Subcutaneous abdominal adipose tissue (tissue), 5 donors: ENCODE results near the gene ZNF324.

Experiments
- H3K27ac ChIP-seq: one replicate; pipeline ENCODE4 v1.7.0; 2013; ENCODE audit warnings: low read depth, mild to moderate bottlenecking, inconsistent platforms, low read length, moderate library complexity
- H3K27me3 ChIP-seq, 5 donors: one replicate each; pipeline ENCODE4 v1.7.0; 2013; ENCODE audit warnings: low read length in 5 of 5, inconsistent platforms in 1 of 5; ENCODE audit not compliant: control insufficient read depth in 5 of 5, insufficient read depth in 4 of 5
- H3K36me3 ChIP-seq, 5 donors: one replicate each; pipeline ENCODE4 v1.7.0; 2013; ENCODE audit warnings: low read length in 5 of 5; ENCODE audit not compliant: control insufficient read depth in 5 of 5, insufficient read depth in 5 of 5
- H3K4me1 ChIP-seq, 5 donors: one replicate each; pipeline ENCODE4 v1.7.0; 2013; ENCODE audit warnings: low read length in 5 of 5, mild to moderate bottlenecking in 3 of 5, moderate library complexity in 1 of 5; ENCODE audit not compliant: control insufficient read depth in 5 of 5, insufficient read depth in 5 of 5
- H3K4me3 ChIP-seq, 5 donors: one replicate each; pipeline ENCODE4 v1.7.0; 2013; ENCODE audit warnings: low read length in 5 of 5, low read depth in 1 of 5
- H3K9ac ChIP-seq, 5 donors: one replicate each; pipeline ENCODE4 v1.7.0; 2013; ENCODE audit warnings: low read length in 5 of 5, mild to moderate bottlenecking in 4 of 5, moderate library complexity in 3 of 5
- H3K9me3 ChIP-seq, 5 donors: one replicate each; pipeline ENCODE4 v1.7.0; 2013; ENCODE audit warnings: low read length in 5 of 5; ENCODE audit not compliant: control insufficient read depth in 5 of 5
- donor health status: healthy.
- donor health status: healthy.
- donor health status: healthy.
- donor health status: healthy.
- donor health status: healthy.

The ZNF324 gene

DNA sequence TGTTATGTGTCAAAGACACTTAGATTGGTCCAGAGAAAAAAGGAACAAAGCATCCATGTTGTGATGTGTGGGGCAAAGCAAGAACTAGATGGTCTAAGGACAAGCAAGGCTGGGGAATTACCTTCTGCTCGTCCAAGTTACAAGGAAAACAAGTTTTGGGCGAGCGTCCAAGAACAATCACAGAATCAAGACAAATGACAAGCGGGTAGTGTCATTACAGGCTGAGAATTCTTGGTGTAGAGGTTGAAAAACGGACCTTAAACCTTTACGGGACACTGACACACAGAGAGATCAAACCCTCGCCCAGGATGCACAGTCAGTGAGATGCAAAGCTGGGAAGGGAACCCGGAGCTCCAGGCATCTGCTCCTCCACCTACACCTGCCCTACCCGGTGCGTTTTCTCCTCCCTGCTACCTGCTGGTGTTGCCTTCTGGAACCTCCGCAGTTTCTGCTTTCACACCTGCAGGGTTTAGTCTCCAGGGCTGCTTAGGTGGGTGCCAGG lies 16.0 kb upstream of the ZNF324 start:
- H3K27ac ChIP-seq: no peak overlapping the region
- peaks cover 3 to 16% (median 12%) of the 10 kb centered on the region in 5 donors for H3K4me1 ChIP-seq
- H3K9ac ChIP-seq: peak overlapping the region in 3 of 5 donors; percentile 48 to 86 (median 59)

GRCh38 chr19:58451358-58452101 lies 15.3 kb upstream of the ZNF324 start, which contains the start of gene ZNF324B:
Gene ZNF324B (plus strand): TSS chr19:58451622. CDS start chr19:58453702, 2,080 bp downstream.
- Histone ChIP-seq H3K36me3 (peaks cover 0 to 25% (median 24%) of the 10 kb centered on the region in 5 donors), H3K9ac (peak within 1 kb of the TSS in 4 of 5 donors; percentile 73 to 86 (median 85)), H3K4me1 (peaks cover 3 to 16% (median 12%) of the 10 kb centered on the region in 5 donors), H3K4me3 (peak within 1 kb of the TSS; percentile 63 to 88 (median 87)), H3K9me3 (peaks cover 0 to 3% (median 0%) of the 10 kb centered on the region in 5 donors), H3K27me3 (peaks cover 0 to 2% (median 0%) of the 10 kb centered on the region in 5 donors), H3K27ac (peak within 1 kb of the TSS; percentile 41)

More for the DNA sequence above, 16.0 kb upstream of the ZNF324 start:
- Histone ChIP-seq H3K27me3 (peaks cover 0 to 4% (median 0%) of the 10 kb centered on the region in 5 donors), H3K36me3 (peaks cover 0 to 19% (median 17%) of the 10 kb centered on the region in 5 donors), H3K4me3 (peak overlapping the region; percentile 63 to 88 (median 87)), H3K9me3 (peaks cover 0 to 3% (median 0%) of the 10 kb centered on the region in 5 donors)

GRCh38 chr19:58453743-58454142 lies 13.1 kb upstream of the ZNF324 start:
- no peaks in the 10 kb centered on the region for H3K27me3 ChIP-seq
- H3K36me3 ChIP-seq: peaks cover 0 to 32% (median 31%) of the 10 kb centered on the region in 5 donors
- H3K27ac ChIP-seq: no peak overlapping the region
- H3K9ac ChIP-seq: no peak overlapping the region
- H3K9me3 ChIP-seq: peaks cover 0 to 3% (median 0%) of the 10 kb centered on the region in 5 donors
- H3K4me1 ChIP-seq: peaks cover 3 to 16% (median 12%) of the 10 kb centered on the region in 5 donors
- H3K4me3 ChIP-seq: no peak overlapping the region

GRCh38 chr19:58455306-58455705 lies 11.6 kb upstream of the ZNF324 start:
- Histone ChIP-seq H3K27ac (no peak overlapping the region), H3K36me3 (peaks cover 0 to 34% (median 32%) of the 10 kb centered on the region in 5 donors), H3K9ac (no peak overlapping the region), H3K9me3 (no peaks in the 10 kb centered on the region), H3K27me3 (no peaks in the 10 kb centered on the region), H3K4me1 (peaks cover 3 to 16% (median 12%) of the 10 kb centered on the region in 5 donors), H3K4me3 (no peak overlapping the region)

DNA sequence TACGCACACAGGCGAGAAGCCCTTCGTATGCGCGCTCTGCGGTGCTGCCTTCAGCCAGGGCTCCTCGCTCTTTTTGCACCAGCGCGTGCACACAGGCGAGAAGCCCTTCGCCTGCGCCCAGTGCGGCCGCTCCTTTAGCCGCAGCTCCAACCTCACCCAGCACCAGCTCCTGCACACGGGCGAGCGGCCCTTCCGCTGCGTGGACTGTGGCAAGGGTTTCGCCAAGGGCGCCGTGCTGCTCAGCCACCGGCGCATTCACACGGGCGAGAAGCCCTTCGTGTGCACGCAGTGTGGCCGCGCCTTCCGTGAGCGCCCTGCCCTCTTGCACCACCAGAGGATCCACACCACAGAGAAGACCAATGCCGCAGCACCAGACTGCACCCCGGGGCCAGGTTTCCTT lies 10.8 kb upstream of the ZNF324 start:
- Histone ChIP-seq H3K9ac (no peak overlapping the region), H3K27ac (no peak overlapping the region), H3K27me3 (no peaks in the 10 kb centered on the region), H3K36me3 (peaks cover 0 to 34% (median 32%) of the 10 kb centered on the region in 5 donors), H3K9me3 (no peaks in the 10 kb centered on the region), H3K4me1 (peaks cover 0 to 12% (median 8%) of the 10 kb centered on the region in 5 donors), H3K4me3 (no peak overlapping the region)

DNA sequence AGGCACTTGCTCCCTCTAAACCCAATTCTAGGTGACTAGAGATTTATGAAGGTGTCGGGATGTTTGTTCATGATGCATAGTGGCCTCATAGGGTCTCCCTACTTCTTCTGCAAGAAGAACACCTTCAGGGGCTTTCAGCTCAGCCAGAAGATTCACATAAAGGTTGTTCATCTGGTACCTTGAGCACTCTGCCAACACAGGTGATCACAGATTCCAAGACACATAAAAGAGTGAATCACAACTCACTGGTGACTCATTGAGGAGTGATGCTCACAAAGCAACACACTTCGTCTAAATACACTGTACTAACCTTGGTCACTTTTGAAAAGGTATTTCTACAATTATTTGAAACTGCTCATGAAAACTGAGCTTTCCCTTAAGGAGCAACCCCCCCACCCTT lies 6.8 kb upstream of the ZNF324 start:
- Histone ChIP-seq H3K9ac (no peak overlapping the region), H3K4me3 (no peak overlapping the region), H3K36me3 (peaks cover 0 to 23% (median 18%) of the 10 kb centered on the region in 5 donors), H3K27me3 (no peaks in the 10 kb centered on the region), H3K4me1 (no peaks in the 10 kb centered on the region), H3K9me3 (no peaks in the 10 kb centered on the region), H3K27ac (no peak overlapping the region)

DNA sequence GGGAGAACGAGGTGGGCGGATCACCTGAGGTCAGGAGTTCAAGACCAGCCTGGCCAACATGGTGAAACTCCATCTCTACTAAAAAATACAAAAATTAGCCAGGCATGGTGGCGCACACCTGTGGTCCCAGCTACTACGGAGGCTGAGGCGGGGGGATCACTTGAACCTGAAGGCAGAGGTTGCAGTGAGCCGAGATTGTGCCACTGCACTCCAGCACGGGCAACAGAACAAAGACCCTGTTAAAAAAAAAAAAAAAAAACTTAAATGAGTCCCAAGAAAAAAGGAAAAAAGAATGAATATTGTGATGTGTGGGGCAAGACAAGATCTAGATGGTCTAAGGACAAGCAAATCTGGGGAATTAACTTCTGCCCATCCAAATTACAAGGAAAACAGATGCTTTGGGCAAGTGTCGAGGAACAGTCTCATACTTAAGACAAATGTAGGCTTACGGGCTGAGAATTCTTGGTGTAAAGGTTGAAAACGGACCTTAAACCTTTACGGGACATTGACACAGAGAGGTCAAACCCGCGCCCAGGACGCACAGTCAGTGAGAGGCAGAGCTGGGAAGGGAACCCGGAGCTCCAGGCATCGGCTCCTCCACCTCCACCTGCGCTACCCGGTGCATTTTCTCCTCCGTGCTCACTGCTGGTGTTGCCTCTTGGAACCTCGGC lies 656 bp upstream of the ZNF324 start:
- Histone ChIP-seq H3K27ac (no peak overlapping the region), H3K9ac (peak overlapping the region in 2 of 5 donors; percentile 39 to 96)

GRCh38 chr19:58468216-58468839 lies 1.4 kb downstream of the ZNF324 start:
- H3K36me3 ChIP-seq: peaks cover 0 to 36% (median 34%) of the 10 kb centered on the region in 5 donors
- no peak overlapping the region for H3K27ac ChIP-seq
- no peaks in the 10 kb centered on the region for H3K9me3 ChIP-seq
- H3K27me3 ChIP-seq: no peaks in the 10 kb centered on the region
- peak overlapping the region in 2 of 5 donors; percentile 57 to 61 for H3K9ac ChIP-seq
- peaks cover 0 to 23% (median 20%) of the 10 kb centered on the region in 5 donors for H3K4me1 ChIP-seq
- H3K4me3 ChIP-seq: peak overlapping the region in 3 of 5 donors; percentile 12 to 32 (median 16)

More for the DNA sequence above, 656 bp upstream of the ZNF324 start:
- Histone ChIP-seq H3K4me3 (peak overlapping the region; percentile 78 to 94 (median 87)), H3K4me1 (peaks cover 0 to 23% (median 20%) of the 10 kb centered on the region in 5 donors), H3K36me3 (peaks cover 0 to 19% (median 17%) of the 10 kb centered on the region in 5 donors), H3K9me3 (no peaks in the 10 kb centered on the region), H3K27me3 (no peaks in the 10 kb centered on the region)

- no peak overlapping the region for H3K27ac ChIP-seq
- no peak overlapping the region for H3K4me3 ChIP-seq
- H3K9me3 ChIP-seq: no peaks in the 10 kb centered on the region
- peaks cover 0 to 41% (median 38%) of the 10 kb centered on the region in 5 donors for H3K36me3 ChIP-seq
- no peak overlapping the region for H3K9ac ChIP-seq
- H3K4me1 ChIP-seq: peaks cover 0 to 23% (median 20%) of the 10 kb centered on the region in 5 donors
- no peaks in the 10 kb centered on the region for H3K27me3 ChIP-seq
These were observed 2.5 kb downstream of the ZNF324 start for GRCh38 chr19:58469241-58470013.
